BE2C (cell line): ENCODE results near the gene ADAMTSL3.
"Not testable (repeated sequence)": the region's sequence is repeated elsewhere in the genome, so short reads cannot be mapped to it uniquely, and the experiment has no call there.

ENCODE experiments used
- DNase-seq: peaks from one replicate; pipeline ENCODE4 v3.0.0-alpha.2; 2020
- H3K27me3 ChIP-seq: fragments of 250-450 bp; sonication (Bioruptor Pico); 2 replicates; pipeline ENCODE4 v1.5.1; 2020; ENCODE audit warnings: mild to moderate bottlenecking
- H3K36me3 ChIP-seq: fragments of 250-450 bp; sonication (Bioruptor Pico); 2 replicates; pipeline ENCODE4 v1.5.1; 2020; ENCODE audit warnings: mild to moderate bottlenecking
- H3K4me1 ChIP-seq: fragments of 250-450 bp; sonication (Bioruptor Pico); 2 replicates; pipeline ENCODE4 v1.5.1; 2020
- H3K4me3 ChIP-seq: 2 replicates; pipeline ENCODE4 v1.5.1; 2011; ENCODE audit warnings: low read depth, low read length
- H3K9me3 ChIP-seq: fragments of 250-450 bp; sonication (Bioruptor Pico); 2 replicates; pipeline ENCODE4 v1.5.1; 2020
- CTCF ChIP-seq: IDR thresholded peaks from 2 replicates; pipeline ENCODE4 v1.5.1; 2012; ENCODE audit warnings: mild to moderate bottlenecking, low read depth, low read length

Gene ADAMTSL3

DNA sequence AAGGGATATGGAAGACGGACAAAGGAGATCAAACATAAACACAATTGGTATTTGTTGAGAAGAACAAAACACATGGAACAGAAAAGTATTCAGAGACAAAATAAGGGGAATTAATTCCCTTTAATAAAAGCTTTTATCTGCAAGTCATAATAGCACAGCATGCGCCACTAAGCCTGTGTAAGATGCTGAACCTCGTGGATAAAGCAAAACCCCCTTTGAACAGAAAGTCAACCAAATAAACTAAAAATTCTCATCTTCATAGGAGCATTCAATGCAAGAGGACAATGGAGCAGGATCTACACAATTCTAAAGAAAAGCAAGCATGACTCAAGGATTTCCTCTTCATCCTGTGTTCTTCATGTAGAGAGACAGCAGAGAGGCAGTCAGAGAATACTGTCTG lies 307.4 kb downstream of the ADAMTSL3 start:
- Histone ChIP-seq H3K4me3 (no peak overlapping the region), H3K4me1 (no peaks in the 10 kb centered on the region), H3K9me3 (no peaks in the 10 kb centered on the region), H3K36me3 (no peaks in the 10 kb centered on the region), H3K27me3 (no peaks in the 10 kb centered on the region)
- DNase-seq = no peak
- TF ChIP-seq CTCF = no peak

GRCh38 chr15:83964967-83965366 lies 311.0 kb downstream of the ADAMTSL3 start:
- H3K9me3 ChIP-seq, DNase-seq: not testable (repeated sequence)

GRCh38 chr15:83970295-83970890 lies 316.5 kb downstream of the ADAMTSL3 start:
- no peaks in the 10 kb centered on the region for H3K4me1 ChIP-seq

More at GRCh38 chr15:83964967-83965366, 311.0 kb downstream of the ADAMTSL3 start:
- not testable (repeated sequence) for H3K36me3 ChIP-seq, H3K27me3 ChIP-seq, H3K4me3 ChIP-seq, H3K4me1 ChIP-seq

DNA sequence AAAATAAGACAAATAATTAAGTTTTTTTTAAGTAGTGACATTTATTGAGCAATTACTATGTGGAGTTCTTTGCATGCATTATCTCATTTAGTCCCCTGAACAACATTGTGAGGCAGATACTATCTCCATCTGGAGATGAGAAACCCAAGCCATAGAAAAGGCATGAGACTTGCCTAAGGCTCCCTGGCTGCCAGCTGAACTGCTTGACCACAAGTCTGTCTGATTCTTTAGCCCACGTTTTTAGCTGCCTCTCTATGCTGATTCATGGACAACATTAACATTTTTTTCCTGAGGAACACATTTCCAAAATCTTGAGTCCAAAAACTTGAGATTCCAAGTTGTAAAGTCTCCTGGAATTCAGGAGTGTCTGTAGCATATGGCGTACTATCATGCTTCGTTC lies 318.1 kb downstream of the ADAMTSL3 start:
- DNase-seq = no peak
- Histone ChIP-seq H3K36me3 (no peaks in the 10 kb centered on the region), H3K4me1 (no peaks in the 10 kb centered on the region), H3K9me3 (no peaks in the 10 kb centered on the region), H3K27me3 (no peaks in the 10 kb centered on the region), H3K4me3 (no peak overlapping the region)
- TF ChIP-seq CTCF = no peak

More at GRCh38 chr15:83970295-83970890, 316.5 kb downstream of the ADAMTSL3 start:
- Histone ChIP-seq H3K4me3 (no peak overlapping the region), H3K9me3 (no peaks in the 10 kb centered on the region), H3K27me3 (no peaks in the 10 kb centered on the region), H3K36me3 (no peaks in the 10 kb centered on the region)
- no peak for TF ChIP-seq CTCF
- no peak for DNase-seq

DNA sequence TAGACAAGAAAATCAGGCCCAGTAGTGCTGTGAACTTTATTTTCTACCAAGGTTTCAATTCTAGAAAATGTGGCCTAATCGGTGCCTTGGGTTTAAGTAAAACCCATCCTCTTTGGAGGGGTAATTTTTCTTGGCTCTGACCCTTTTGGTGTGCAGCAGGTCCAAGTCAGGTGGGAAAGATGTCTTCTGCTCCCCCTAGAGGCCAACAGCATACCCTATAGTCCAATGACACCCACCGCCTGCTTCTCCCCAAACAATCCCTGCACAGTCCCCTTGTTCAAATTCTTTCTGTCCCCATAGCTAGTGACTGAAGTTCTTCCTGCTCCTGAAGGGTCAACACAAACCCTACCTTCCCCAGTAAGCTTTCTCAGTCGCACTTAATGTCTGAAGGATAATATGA lies 319.9 kb downstream of the ADAMTSL3 start:
- no peaks in the 10 kb centered on the region for H3K4me1 ChIP-seq
- peak; percentile 56 for TF ChIP-seq CTCF
- DNase-seq = no peak
- H3K27me3 ChIP-seq = no peaks in the 10 kb centered on the region
- H3K9me3 ChIP-seq = no peaks in the 10 kb centered on the region
- H3K4me3 ChIP-seq = no peak overlapping the region
- H3K36me3 ChIP-seq = no peaks in the 10 kb centered on the region

DNA sequence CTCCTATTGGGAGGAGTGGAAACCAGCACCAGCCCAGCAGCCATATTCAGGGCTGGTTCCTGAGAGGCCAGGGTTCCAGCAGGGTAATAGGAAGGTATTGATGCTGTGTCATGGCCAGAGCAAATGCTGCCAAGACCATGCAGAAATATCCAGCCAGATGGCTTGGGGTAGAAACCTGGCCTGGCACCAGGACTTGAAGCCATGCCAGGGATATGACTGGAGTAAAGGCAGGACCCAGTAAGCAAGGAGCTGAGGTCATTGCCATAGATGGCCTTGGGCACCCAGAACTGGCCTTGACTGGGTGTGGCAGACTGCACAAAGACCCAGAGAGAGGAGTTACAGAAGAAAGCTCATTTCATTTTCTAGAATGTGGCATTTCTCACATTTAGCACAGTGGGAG lies 324.1 kb downstream of the ADAMTSL3 start:
- Histone ChIP-seq H3K9me3 (no peaks in the 10 kb centered on the region), H3K4me1 (no peaks in the 10 kb centered on the region), H3K27me3 (no peaks in the 10 kb centered on the region; the same call in 1 of the 2 replicates), H3K4me3 (no peak overlapping the region), H3K36me3 (no peaks in the 10 kb centered on the region)
- TF ChIP-seq CTCF = no peak
- DNase-seq = no peak
